GM12872 (cell line): ENCODE data around the gene MYH7B.

ENCODE experiments used
- CTCF ChIP-seq: IDR thresholded peaks from 3 replicates; pipeline ENCODE4 v1.5.1; 2011; ENCODE audit warnings: low read depth, mild to moderate bottlenecking, low read length, moderate library complexity; ENCODE audit not compliant: insufficient read depth

MYH7B gene

GRCh38 chr20:34977365-34978091 lies 21.9 kb downstream of the MYH7B start:
- no peak for TF ChIP-seq CTCF

- no peak for TF ChIP-seq CTCF
Observed at GRCh38 chr20:34978092-34978744, 22.6 kb downstream of the MYH7B start.

GRCh38 chr20:34979366-34980153 lies 23.9 kb downstream of the MYH7B start:
- TF ChIP-seq CTCF, result no peak

- no peak for TF ChIP-seq CTCF
Observed at GRCh38 chr20:34980543-34981233, 25.0 kb downstream of the MYH7B start.

GRCh38 chr20:34982270-34983088 lies 26.8 kb downstream of the MYH7B start:
- TF ChIP-seq CTCF, result no peak

GRCh38 chr20:34983089-34983820 lies 27.6 kb downstream of the MYH7B start:
- TF ChIP-seq CTCF, result no peak
